ENCODE data around the gene ENO2.
A peak's percentile ranks its signal among the peaks of the same experiment; 100 is the strongest.

The ENO2 gene

GRCh38 chr12:6943389-6943721 lies 29.0 kb downstream of the ENO2 start:
- peaks cover 0 to 19% (median 11%) of the 10 kb centered on the region in 4 experiments for H3K36me3 ChIP-seq (ENCODE audit: control insufficient read depth in 4 of 4, insufficient read depth in 4 of 4, low read length in 3 of 4)
- H3K4me1 ChIP-seq (ENCODE audit: control extremely low read depth in 1 of 4, control insufficient read depth in 4 of 4, insufficient read depth in 4 of 4, low read length in 3 of 4) = peaks cover 3 to 53% (median 44%) of the 10 kb centered on the region in 4 experiments
- DNase-seq = peak; percentile 93 to 97 (median 97)
- no peaks in the 10 kb centered on the region for H3K9me3 ChIP-seq (ENCODE audit: control extremely low read depth in 1 of 5, control insufficient read depth in 4 of 5, insufficient read depth in 2 of 5, low read depth in 1 of 5, low read length in 4 of 5)
- 0% methylated on average over 6 of the region's 13 CpGs for WGBS (ENCODE audit: insufficient coverage)
- peak overlapping the region; percentile 97 to 99 for H3K27ac ChIP-seq (ENCODE audit: insufficient read depth in 1 of 2, low read depth in 1 of 2, low read length in 2 of 2, poor library complexity in 1 of 2, severe bottlenecking in 2 of 2)
- ChIA-PET POLR2A (interaction anchor here (0.8 to 4.0 kb wide), 20 partner anchors 8 to 698 kb away, joined by 3 to 42 read pairs (median 7); partner anchors contain the start of genes ATN1, C1RL, ENO2 and LPCAT3), CTCF (interaction anchor here (0.7 to 16.4 kb wide), 17 partner anchors 9 to 298 kb away, joined by 3 to 441 read pairs (median 6); partner anchors contain the start of genes C1RL, LPCAT3, SPSB2 and TPI1)
- H3K4me3 ChIP-seq (ENCODE audit: control insufficient read depth in 1 of 7, extremely low read depth in 1 of 7, insufficient read depth in 4 of 7, low read depth in 2 of 7, low read length in 6 of 7) = peak overlapping the region in 5 of 7 experiments; percentile 11 to 89 (median 71)
- no peaks in the 10 kb centered on the region for H3K27me3 ChIP-seq (replicated peaks in 2 of 5; ENCODE audit: control insufficient read depth in 4 of 5, insufficient read depth in 5 of 5, low read length in 4 of 5)

- Histone ChIP-seq H3K4me3 (ENCODE audit: control insufficient read depth in 1 of 7, extremely low read depth in 1 of 7, insufficient read depth in 4 of 7, low read depth in 2 of 7, low read length in 6 of 7) (peak within 1 kb of the TSS; percentile 41 to 89 (median 71)), H3K27me3 (replicated peaks in 2 of 5; ENCODE audit: control insufficient read depth in 4 of 5, insufficient read depth in 5 of 5, low read length in 4 of 5) (no peaks in the 10 kb centered on the region), H3K4me1 (ENCODE audit: control extremely low read depth in 1 of 4, control insufficient read depth in 4 of 4, insufficient read depth in 4 of 4, low read length in 3 of 4) (peaks cover 3 to 49% (median 42%) of the 10 kb centered on the region in 4 experiments), H3K9me3 (ENCODE audit: control extremely low read depth in 1 of 5, control insufficient read depth in 4 of 5, insufficient read depth in 2 of 5, low read depth in 1 of 5, low read length in 4 of 5) (no peaks in the 10 kb centered on the region), H3K27ac (ENCODE audit: insufficient read depth in 1 of 2, low read depth in 1 of 2, low read length in 2 of 2, poor library complexity in 1 of 2, severe bottlenecking in 2 of 2) (peak within 1 kb of the TSS; percentile 97 to 99), H3K36me3 (ENCODE audit: control insufficient read depth in 4 of 4, insufficient read depth in 4 of 4, low read length in 3 of 4) (peaks cover 0 to 19% (median 11%) of the 10 kb centered on the region in 4 experiments)
- POLR2A ChIA-PET = interaction anchor here (0.5 to 4.0 kb wide), 24 partner anchors 8 to 698 kb away, joined by 3 to 42 read pairs (median 6); partner anchors contain the start of genes ATN1, C1RL, ENO2 and LPCAT3
- CTCF ChIA-PET = interaction anchor here (0.7 to 16.4 kb wide), 20 partner anchors 9 to 299 kb away, joined by 3 to 441 read pairs (median 6); partner anchors contain the start of genes C1R, C1RL, LPCAT3 and SPSB2
- under 1% methylated on average over 22 of the region's 31 CpGs for WGBS (ENCODE audit: insufficient coverage)
- DNase-seq = peak; percentile 89 to 96 (median 92)
Observed at GRCh38 chr12:6943722-6944380, 29.5 kb downstream of the ENO2 start, which contains the start of the genes C12orf57 and RNU7-1. TSS of gene C12orf57 (plus strand) at chr12:6944022. CDS start at chr12:6944122, 100 bp downstream. TSS of gene RNU7-1 (plus strand) at chr12:6943816.

- Histone ChIP-seq H3K27ac (ENCODE audit: insufficient read depth in 1 of 2, low read depth in 1 of 2, low read length in 2 of 2, poor library complexity in 1 of 2, severe bottlenecking in 2 of 2) (peak overlapping the region; percentile 97 to 99), H3K9me3 (ENCODE audit: control extremely low read depth in 1 of 5, control insufficient read depth in 4 of 5, insufficient read depth in 2 of 5, low read depth in 1 of 5, low read length in 4 of 5) (no peaks in the 10 kb centered on the region), H3K36me3 (ENCODE audit: control insufficient read depth in 4 of 4, insufficient read depth in 4 of 4, low read length in 3 of 4) (peaks cover 0 to 18% (median 9%) of the 10 kb centered on the region in 4 experiments), H3K27me3 (replicated peaks in 2 of 5; ENCODE audit: control insufficient read depth in 4 of 5, insufficient read depth in 5 of 5, low read length in 4 of 5) (no peaks in the 10 kb centered on the region), H3K4me1 (ENCODE audit: control extremely low read depth in 1 of 4, control insufficient read depth in 4 of 4, insufficient read depth in 4 of 4, low read length in 3 of 4) (peaks cover 3 to 53% (median 48%) of the 10 kb centered on the region in 4 experiments), H3K4me3 (ENCODE audit: control insufficient read depth in 1 of 7, extremely low read depth in 1 of 7, insufficient read depth in 4 of 7, low read depth in 2 of 7, low read length in 6 of 7) (peak overlapping the region; percentile 41 to 89 (median 71))
- ChIA-PET CTCF (interaction anchor here (1.1 to 16.4 kb wide), 17 partner anchors 8 to 201 kb away, joined by 3 to 441 read pairs (median 6); partner anchors contain the start of genes C1R, C1RL, LPCAT3 and SPSB2), POLR2A (interaction anchor here (0.5 to 4.0 kb wide), 24 partner anchors 7 to 697 kb away, joined by 3 to 42 read pairs (median 5); partner anchors contain the start of genes ATN1, C1RL, ENO2 and LPCAT3)
- 0% methylated on average over 42 of the region's 48 CpGs for WGBS (ENCODE audit: insufficient coverage)
- peak; percentile 90 to 94 (median 93) for DNase-seq
Observed at GRCh38 chr12:6944381-6945186, 30.2 kb downstream of the ENO2 start.

- Histone ChIP-seq H3K27me3 (replicated peaks in 2 of 5; ENCODE audit: control insufficient read depth in 4 of 5, insufficient read depth in 5 of 5, low read length in 4 of 5) (no peaks in the 10 kb centered on the region), H3K36me3 (ENCODE audit: control insufficient read depth in 4 of 4, insufficient read depth in 4 of 4, low read length in 3 of 4) (peaks cover 0 to 13% (median 6%) of the 10 kb centered on the region in 4 experiments), H3K4me3 (ENCODE audit: control insufficient read depth in 1 of 7, extremely low read depth in 1 of 7, insufficient read depth in 4 of 7, low read depth in 2 of 7, low read length in 6 of 7) (peak overlapping the region in 2 of 7 experiments; percentile 73 to 74), H3K27ac (ENCODE audit: insufficient read depth in 1 of 2, low read depth in 1 of 2, low read length in 2 of 2, poor library complexity in 1 of 2, severe bottlenecking in 2 of 2) (no peak overlapping the region), H3K9me3 (ENCODE audit: control extremely low read depth in 1 of 5, control insufficient read depth in 4 of 5, insufficient read depth in 2 of 5, low read depth in 1 of 5, low read length in 4 of 5) (no peaks in the 10 kb centered on the region), H3K4me1 (ENCODE audit: control extremely low read depth in 1 of 4, control insufficient read depth in 4 of 4, insufficient read depth in 4 of 4, low read length in 3 of 4) (peaks cover 7 to 61% (median 56%) of the 10 kb centered on the region in 4 experiments)
- ChIA-PET POLR2A (interaction anchor here (0.9 to 4.0 kb wide), 6 partner anchors 13 to 78 kb away, joined by 3 to 42 read pairs (median 24); partner anchors contain the start of gene TPI1), CTCF (interaction anchor here (1.1 to 16.4 kb wide), 14 partner anchors 10 to 200 kb away, joined by 3 to 441 read pairs (median 5); partner anchors contain the start of genes C1RL and SPSB2)
- WGBS (ENCODE audit: insufficient coverage) = 93% methylated on average over 11 of the region's 11 CpGs
- DNase-seq = no peak
Observed at GRCh38 chr12:6945613-6946012, 31.2 kb downstream of the ENO2 start.

GRCh38 chr12:6946033-6946919 lies 31.9 kb downstream of the ENO2 start:
- H3K4me1 ChIP-seq (ENCODE audit: control extremely low read depth in 1 of 4, control insufficient read depth in 4 of 4, insufficient read depth in 4 of 4, low read length in 3 of 4) = peaks cover 11 to 66% (median 61%) of the 10 kb centered on the region in 4 experiments
- H3K36me3 ChIP-seq (ENCODE audit: control insufficient read depth in 4 of 4, insufficient read depth in 4 of 4, low read length in 3 of 4) = peaks cover 0 to 6% (median 3%) of the 10 kb centered on the region in 4 experiments
- 9% methylated on average over 14 of the region's 32 CpGs for WGBS (ENCODE audit: insufficient coverage)
- H3K27ac ChIP-seq (ENCODE audit: insufficient read depth in 1 of 2, low read depth in 1 of 2, low read length in 2 of 2, poor library complexity in 1 of 2, severe bottlenecking in 2 of 2) = peak overlapping the region in 1 of 2 experiments; percentile 39
- POLR2A ChIA-PET = interaction anchor here (0.9 to 4.0 kb wide), 4 partner anchors 9 to 19 kb away, joined by 4 to 42 read pairs (median 5); no protein-coding TSS in a partner anchor
- peak overlapping the region; percentile 2 to 74 (median 49) for H3K4me3 ChIP-seq (ENCODE audit: control insufficient read depth in 1 of 7, extremely low read depth in 1 of 7, insufficient read depth in 4 of 7, low read depth in 2 of 7, low read length in 6 of 7)
- H3K9me3 ChIP-seq (ENCODE audit: control extremely low read depth in 1 of 5, control insufficient read depth in 4 of 5, insufficient read depth in 2 of 5, low read depth in 1 of 5, low read length in 4 of 5) = no peaks in the 10 kb centered on the region
- H3K27me3 ChIP-seq (replicated peaks in 2 of 5; ENCODE audit: control insufficient read depth in 4 of 5, insufficient read depth in 5 of 5, low read length in 4 of 5) = no peaks in the 10 kb centered on the region
- CTCF ChIA-PET = interaction anchor here (0.8 to 16.4 kb wide), 14 partner anchors 8 to 199 kb away, joined by 3 to 441 read pairs (median 4); partner anchors contain the start of genes C1RL and SPSB2
- DNase-seq = peak in 2 of 3 donors; percentile 62 to 69

All from common myeloid progenitor, CD34-positive (primary cell).